HEK293 (cell line): ENCODE results near the gene SULF2.

Experiments
- ELK4 ChIP-seq: IDR thresholded peaks from 2 replicates; pipeline ENCODE4 v1.6.1; 2011; ENCODE audit warnings: mild to moderate bottlenecking, low read depth, low read length, borderline replicate concordance
- PRDM10 ChIP-seq: fragments of 450-650 bp; formaldehyde crosslinking; IDR thresholded peaks from 2 replicates; pipeline ENCODE4 v1.5.1; 2016; ENCODE audit warnings: missing biosample characterization, missing genetic modification characterization
- ZNF16 ChIP-seq: fragments of 450-650 bp; formaldehyde crosslinking; IDR thresholded peaks from 2 replicates; pipeline ENCODE4 v1.5.1; 2016; ENCODE audit warnings: low read depth, missing biosample characterization, missing genetic modification characterization
- ZNF19 ChIP-seq: fragments of 450-650 bp; formaldehyde crosslinking; IDR thresholded peaks from 2 replicates; pipeline ENCODE4; 2016; ENCODE audit warnings: missing biosample characterization, missing genetic modification characterization, low read depth
- ZNF23 ChIP-seq: fragments of 450-650 bp; formaldehyde crosslinking; IDR thresholded peaks from 2 replicates; pipeline ENCODE4 v1.5.1; 2016; ENCODE audit warnings: missing biosample characterization, missing genetic modification characterization, borderline replicate concordance
- ZNF239 ChIP-seq: fragments of 450-650 bp; formaldehyde crosslinking; IDR thresholded peaks from 2 replicates; pipeline ENCODE4 v1.5.1; 2016; ENCODE audit warnings: missing biosample characterization, missing genetic modification characterization
- ZNF24 ChIP-seq: fragments of 450-650 bp; formaldehyde crosslinking; IDR thresholded peaks from 2 replicates; pipeline ENCODE4 v1.5.1; 2016; ENCODE audit warnings: missing biosample characterization, missing genetic modification characterization
- ZNF660 ChIP-seq: fragments of 450-650 bp; IDR thresholded peaks from 2 replicates; pipeline ENCODE4 v1.5.1; 2018; ENCODE audit warnings: missing biosample characterization, mild to moderate bottlenecking, missing genetic modification characterization
- TF ChIP-seq, protein P1 (sequence below): fragments of 450-650 bp; formaldehyde crosslinking; IDR thresholded peaks from 2 replicates; pipeline ENCODE4 v1.5.1; 2016; ENCODE audit warnings: missing biosample characterization, missing genetic modification characterization
- TF ChIP-seq, protein P2 (sequence below): fragments of 450-650 bp; formaldehyde crosslinking; IDR thresholded peaks from 2 replicates; pipeline ENCODE4 v1.5.1; 2016; ENCODE audit warnings: missing biosample characterization, missing genetic modification characterization

DNA sequence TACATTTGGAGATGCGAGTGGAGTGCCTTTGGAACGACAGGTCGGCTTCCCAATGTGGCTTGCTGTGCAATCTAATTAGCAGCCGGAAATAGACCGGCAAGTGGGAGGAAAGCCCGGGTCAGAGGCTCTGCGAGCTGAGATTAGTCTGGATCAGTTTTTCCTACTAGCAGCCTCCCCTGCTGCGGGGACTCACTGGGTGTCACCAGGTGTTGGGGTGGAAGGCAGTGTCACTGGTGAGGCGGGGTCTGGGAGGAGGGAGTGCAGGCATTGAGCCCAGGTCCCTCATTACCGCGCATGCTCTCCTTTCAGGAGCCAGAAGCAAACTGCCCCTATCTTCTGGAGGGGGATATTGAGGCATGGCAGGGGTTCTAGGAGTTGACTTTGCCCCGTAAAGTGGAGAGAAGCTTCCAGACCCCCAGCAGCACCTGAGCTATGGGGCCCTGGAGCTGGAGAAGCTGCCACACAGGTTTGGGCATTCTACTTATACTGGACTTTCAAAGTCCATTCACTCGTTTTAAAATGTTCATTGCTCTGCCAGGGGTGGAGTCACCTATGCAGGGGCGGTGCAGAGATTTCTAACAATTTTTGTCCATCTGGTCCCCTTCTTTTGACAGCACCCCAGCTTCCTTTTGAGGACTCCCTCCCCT is 11.0 kb downstream of the SULF2 start:
- TF ChIP-seq ZNF16 (tag by site-specific recombination): no peak
- TF ChIP-seq, protein P1, sequence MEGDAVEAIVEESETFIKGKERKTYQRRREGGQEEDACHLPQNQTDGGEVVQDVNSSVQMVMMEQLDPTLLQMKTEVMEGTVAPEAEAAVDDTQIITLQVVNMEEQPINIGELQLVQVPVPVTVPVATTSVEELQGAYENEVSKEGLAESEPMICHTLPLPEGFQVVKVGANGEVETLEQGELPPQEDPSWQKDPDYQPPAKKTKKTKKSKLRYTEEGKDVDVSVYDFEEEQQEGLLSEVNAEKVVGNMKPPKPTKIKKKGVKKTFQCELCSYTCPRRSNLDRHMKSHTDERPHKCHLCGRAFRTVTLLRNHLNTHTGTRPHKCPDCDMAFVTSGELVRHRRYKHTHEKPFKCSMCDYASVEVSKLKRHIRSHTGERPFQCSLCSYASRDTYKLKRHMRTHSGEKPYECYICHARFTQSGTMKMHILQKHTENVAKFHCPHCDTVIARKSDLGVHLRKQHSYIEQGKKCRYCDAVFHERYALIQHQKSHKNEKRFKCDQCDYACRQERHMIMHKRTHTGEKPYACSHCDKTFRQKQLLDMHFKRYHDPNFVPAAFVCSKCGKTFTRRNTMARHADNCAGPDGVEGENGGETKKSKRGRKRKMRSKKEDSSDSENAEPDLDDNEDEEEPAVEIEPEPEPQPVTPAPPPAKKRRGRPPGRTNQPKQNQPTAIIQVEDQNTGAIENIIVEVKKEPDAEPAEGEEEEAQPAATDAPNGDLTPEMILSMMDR: no peak
- TF ChIP-seq ZNF23 (tag by site-specific recombination): no peak
- TF ChIP-seq, protein P2, sequence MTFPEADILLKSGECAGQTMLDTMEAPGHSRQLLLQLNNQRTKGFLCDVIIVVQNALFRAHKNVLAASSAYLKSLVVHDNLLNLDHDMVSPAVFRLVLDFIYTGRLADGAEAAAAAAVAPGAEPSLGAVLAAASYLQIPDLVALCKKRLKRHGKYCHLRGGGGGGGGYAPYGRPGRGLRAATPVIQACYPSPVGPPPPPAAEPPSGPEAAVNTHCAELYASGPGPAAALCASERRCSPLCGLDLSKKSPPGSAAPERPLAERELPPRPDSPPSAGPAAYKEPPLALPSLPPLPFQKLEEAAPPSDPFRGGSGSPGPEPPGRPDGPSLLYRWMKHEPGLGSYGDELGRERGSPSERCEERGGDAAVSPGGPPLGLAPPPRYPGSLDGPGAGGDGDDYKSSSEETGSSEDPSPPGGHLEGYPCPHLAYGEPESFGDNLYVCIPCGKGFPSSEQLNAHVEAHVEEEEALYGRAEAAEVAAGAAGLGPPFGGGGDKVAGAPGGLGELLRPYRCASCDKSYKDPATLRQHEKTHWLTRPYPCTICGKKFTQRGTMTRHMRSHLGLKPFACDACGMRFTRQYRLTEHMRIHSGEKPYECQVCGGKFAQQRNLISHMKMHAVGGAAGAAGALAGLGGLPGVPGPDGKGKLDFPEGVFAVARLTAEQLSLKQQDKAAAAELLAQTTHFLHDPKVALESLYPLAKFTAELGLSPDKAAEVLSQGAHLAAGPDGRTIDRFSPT (tag by site-specific recombination): no peak
- TF ChIP-seq ZNF660 (tag by site-specific recombination): no peak
- no peak for TF ChIP-seq ZNF24 (tag by site-specific recombination)
- TF ChIP-seq PRDM10 (tag by site-specific recombination): no peak
- TF ChIP-seq ZNF19 (tag by site-specific recombination): no peak
- TF ChIP-seq ZNF239 (tag by site-specific recombination): no peak
- no peak for TF ChIP-seq ELK4
